SHP77 (cell line): ENCODE results near the gene CORIN.

Experiments
- DNase-seq, 2 experiments: peaks; one replicate each; lab custom pipeline; 2025; lab: John Stamatoyannopoulos, UW

The CORIN gene

GRCh38 chr4:47642985-47643760 is 194.7 kb downstream of the CORIN start:
- no peak for DNase-seq

GRCh38 chr4:47642191-47642830 is 195.6 kb downstream of the CORIN start:
- no peak for DNase-seq

GRCh38 chr4:47641755-47642154 is 196.1 kb downstream of the CORIN start:
- no peak for DNase-seq

- no peak for DNase-seq
These were observed 197.0 kb downstream of the CORIN start for GRCh38 chr4:47640911-47641310.

GRCh38 chr4:47639531-47639930 is 198.3 kb downstream of the CORIN start:
- DNase-seq = no peak

GRCh38 chr4:47631161-47631560 is 206.7 kb downstream of the CORIN start:
- no peak for DNase-seq

GRCh38 chr4:47624031-47624441 is 213.8 kb downstream of the CORIN start:
- no peak for DNase-seq

- no peak for DNase-seq
These were observed 216.7 kb downstream of the CORIN start for GRCh38 chr4:47621181-47621580.

- DNase-seq = no peak
These were observed 218.2 kb downstream of the CORIN start for GRCh38 chr4:47619691-47620090.

- no peak for DNase-seq
These were observed 220.3 kb downstream of the CORIN start for GRCh38 chr4:47617607-47618006.

GRCh38 chr4:47615385-47615784 is 222.5 kb downstream of the CORIN start:
- no peak for DNase-seq

GRCh38 chr4:47612116-47613023 is 225.5 kb downstream of the CORIN start:
- DNase-seq = no peak

- no peak for DNase-seq
These were observed 231.4 kb downstream of the CORIN start for GRCh38 chr4:47606482-47606881.

GRCh38 chr4:47598896-47599295 is 239.0 kb downstream of the CORIN start:
- DNase-seq = no peak

- DNase-seq = no peak
These were observed 239.5 kb downstream of the CORIN start for GRCh38 chr4:47598320-47598719.

GRCh38 chr4:47597696-47598095 is 240.2 kb downstream of the CORIN start:
- DNase-seq = no peak

- DNase-seq = no peak
These were observed 247.5 kb downstream of the CORIN start for GRCh38 chr4:47590325-47590724.

GRCh38 chr4:47579235-47579634 is 258.6 kb downstream of the CORIN start:
- no peak for DNase-seq

- no peak for DNase-seq
These were observed 259.9 kb downstream of the CORIN start for GRCh38 chr4:47577779-47578553.

GRCh38 chr4:47572981-47573380 is 264.9 kb downstream of the CORIN start:
- DNase-seq = no peak

- no peak for DNase-seq
These were observed 267.1 kb downstream of the CORIN start for GRCh38 chr4:47570816-47571215.

- no peak for DNase-seq
These were observed 270.4 kb downstream of the CORIN start for GRCh38 chr4:47567511-47567910.
